Measurements from ENCODE around the gene ZBTB7B.

The ZBTB7B gene

GRCh38 chr1:155009742-155010141 is 7.1 kb downstream of the ZBTB7B start:
- H3K4me3 ChIP-seq (ENCODE audit: low read depth, low read length): no peak overlapping the region
- H3K4me1 ChIP-seq (ENCODE audit: control insufficient read depth, insufficient read depth, low read length): peaks cover 11% of the 10 kb centered on the region
- ChIA-PET CTCF (no interaction called here), POLR2A (no interaction called here)
- H3K9me3 ChIP-seq (ENCODE audit: control insufficient read depth, insufficient read depth, low read depth, low read length): no peaks in the 10 kb centered on the region
- H3K36me3 ChIP-seq (ENCODE audit: control insufficient read depth in 2 of 2, insufficient read depth in 1 of 2, low read length in 2 of 2): peaks cover 0 to 17% of the 10 kb centered on the region in 2 experiments; a peak in 1 of 3 replicates
- H3K27ac ChIP-seq (ENCODE audit: extremely low read depth, low read depth, low read length): no peak overlapping the region
- TF ChIP-seq KLF16 (tag by site-specific recombination; IDR thresholded peaks at IDR 0.05) (no peak), ZNF366 (tag by site-specific recombination; conservative IDR thresholded peaks at IDR 0.05) (peak; percentile 75; the same call in 1 of the 2 replicates), MYNN (tag by site-specific recombination; IDR thresholded peaks at IDR 0.05; ENCODE audit: borderline replicate concordance) (no peak), ZBTB17 (tag by site-specific recombination; IDR thresholded peaks at IDR 0.05) (0 out of 2 replicates have a peak, but pooled peaks have one; percentile 19), ZNF837 (tag by site-specific recombination; IDR thresholded peaks at IDR 0.05) (no peak), ZNF629 (tag by site-specific recombination; IDR thresholded peaks at IDR 0.05) (no peak), ZFP37 (tag by site-specific recombination; IDR thresholded peaks at IDR 0.05) (no peak), ZNF677 (tag by site-specific recombination; IDR thresholded peaks at IDR 0.05) (no peak), ZNF211 (tag by site-specific recombination; IDR thresholded peaks at IDR 0.05; ENCODE audit: low read depth) (no peak), ZNF514 (tag by site-specific recombination; IDR thresholded peaks at IDR 0.05) (no peak), PRDM2 (tag by site-specific recombination; IDR thresholded peaks at IDR 0.05; ENCODE audit: borderline replicate concordance) (no peak), ZNF133 (tag by site-specific recombination; IDR thresholded peaks at IDR 0.05) (no peak), BCL6B (tag by site-specific recombination; IDR thresholded peaks at IDR 0.05) (no peak), ZBTB48 (tag by site-specific recombination; IDR thresholded peaks at IDR 0.05) (peak; percentile 78), ZNF571 (tag by site-specific recombination; IDR thresholded peaks at IDR 0.05) (no peak), ZBTB11 (tag by site-specific recombination; conservative IDR thresholded peaks at IDR 0.05; ENCODE audit: low read depth) (no peak), ZNF148 (tag by site-specific recombination; IDR thresholded peaks at IDR 0.05; ENCODE audit: borderline replicate concordance) (no peak), ZNF585B (tag by site-specific recombination; IDR thresholded peaks at IDR 0.05) (no peak), GLI4 (tag by site-specific recombination; IDR thresholded peaks at IDR 0.05) (no peak), ZNF600 (tag by site-specific recombination; IDR thresholded peaks at IDR 0.05) (peak; percentile 56; the same call in 1 of the 2 replicates), ZBTB26 (tag by site-specific recombination; optimal IDR thresholded peaks at IDR 0.05) (no peak), PRDM1 (tag by site-specific recombination; IDR thresholded peaks at IDR 0.05) (peak; percentile 95), ZNF626 (tag by site-specific recombination; IDR thresholded peaks at IDR 0.05) (no peak), ZNF558 (tag by site-specific recombination; IDR thresholded peaks at IDR 0.05) (no peak), ZSCAN30 (tag by site-specific recombination; IDR thresholded peaks at IDR 0.05) (no peak)

Measured in HEK293 (cell line).